HEK293 (cell line): ENCODE measurements around the gene GIMD1.

Experiments
- CTCF ChIP-seq: fragments of 450-650 bp; formaldehyde crosslinking; IDR thresholded peaks from 2 replicates; pipeline ENCODE4 v1.5.1; 2016; ENCODE audit warnings: missing biosample characterization, missing genetic modification characterization
- TCF7L2 ChIP-seq: IDR thresholded peaks from 2 replicates; pipeline ENCODE4 v1.6.1; 2011; ENCODE audit warnings: low read depth, mild to moderate bottlenecking, inconsistent platforms, low read length, moderate library complexity, borderline replicate concordance
- ZNF114 ChIP-seq: fragments of 450-650 bp; formaldehyde crosslinking; IDR thresholded peaks from 2 replicates; pipeline ENCODE4 v1.5.0; 2017; ENCODE audit warnings: missing biosample characterization, missing genetic modification characterization
- ZNF121 ChIP-seq: fragments of 450-650 bp; formaldehyde crosslinking; IDR thresholded peaks from 2 replicates; pipeline ENCODE4 v1.5.1; 2016; ENCODE audit warnings: missing biosample characterization, missing genetic modification characterization
- ZNF747 ChIP-seq: fragments of 450-650 bp; formaldehyde crosslinking; IDR thresholded peaks from 2 replicates; pipeline ENCODE4 v1.5.1; 2016; ENCODE audit warnings: missing biosample characterization, missing genetic modification characterization

- TF ChIP-seq ZNF114 (tag by site-specific recombination): no peak
- TF ChIP-seq CTCF (tag by site-specific recombination): no peak
- no peak for TF ChIP-seq ZNF747
- TF ChIP-seq TCF7L2: no peak
- no peak for TF ChIP-seq ZNF121 (tag by site-specific recombination)
These were observed 16.3 kb upstream of the GIMD1 start for GRCh38 chr4:106384878-106385277.
